H1 (cell line): ENCODE measurements around the gene NEDD8. TPM values are rescaled to one million over a fixed set of nuclear protein-coding genes. Genes with fewer than 3 reads are reported as not detected.

Source experiments
- CTCF ChIA-PET: fragments of 300-600 bp; sonication (Branson Sonifier 250); formaldehyde crosslinking; loops from one replicate; lab custom pipeline; 2021; ENCODE audit not compliant: partially characterized antibody; lab: Charles Lee
- POLR2A ChIA-PET: fragments of 300-600 bp; sonication (Branson Sonifier 250); formaldehyde crosslinking; loops from one replicate; lab custom pipeline; 2021; ENCODE audit warnings: inconsistent platforms; ENCODE audit not compliant: partially characterized antibody; lab: Charles Lee
- DNase-seq, 2 experiments: peaks; one replicate each; pipeline versions ENCODE4 v3.0.0 to v3.0.0-alpha.2; 2010 to 2022; ENCODE audit warnings: low spot score in 2 of 2, low read depth in 1 of 2, mixed read lengths in 1 of 2
- FAIRE-seq: peaks from 2 replicates; lab custom pipeline; 2011; peaks lifted over from hg19 to GRCh38; lab: Jason Lieb, UNC
- H2AFZ ChIP-seq: 2 replicates; pipeline ENCODE4 v1.8.1; 2012; ENCODE audit warnings: low read length, inconsistent platforms
- H2AK5ac ChIP-seq: 2 replicates; pipeline ENCODE4 v1.6.1; 2013; ENCODE audit warnings: low read depth, low read length
- H2BK120ac ChIP-seq: replicated peaks from 2 replicates; pipeline ENCODE3; 2013; ENCODE audit warnings: low read depth, low read length, inconsistent platforms
- H2BK12ac ChIP-seq: 2 replicates; pipeline ENCODE4 v1.6.1; 2013; ENCODE audit warnings: low read depth, low read length
- H2BK15ac ChIP-seq: 2 replicates; pipeline ENCODE4 v1.6.1; 2013; ENCODE audit warnings: low read length
- H2BK20ac ChIP-seq: 2 replicates; pipeline ENCODE4 v1.6.1; 2013; ENCODE audit warnings: low read length
- H2BK5ac ChIP-seq: 2 replicates; pipeline ENCODE4 v1.6.1; 2013; ENCODE audit warnings: low read depth, low read length
- H3K14ac ChIP-seq: 2 replicates; pipeline ENCODE4 v1.6.1; 2013; ENCODE audit warnings: inconsistent platforms; ENCODE audit not compliant: insufficient read length
- H3K18ac ChIP-seq: 2 replicates; pipeline ENCODE4 v1.6.1; 2013; ENCODE audit warnings: low read length; ENCODE audit errors: extremely low read depth
- H3K23ac ChIP-seq: 2 replicates; pipeline ENCODE4 v1.6.1; 2013; ENCODE audit warnings: inconsistent platforms; ENCODE audit not compliant: insufficient read length
- H3K23me2 ChIP-seq: 2 replicates; pipeline ENCODE4 v1.6.1; 2013; ENCODE audit warnings: low read depth, low read length
- H3K27ac ChIP-seq: 2 replicates; pipeline ENCODE4 v1.6.1; 2011; ENCODE audit warnings: low read depth, low read length, inconsistent platforms
- H3K27me3 ChIP-seq, 4 experiments: replicated peaks in 1 of 4; 1 replicate in 1 of 4; 2 replicates in 3 of 4; pipeline versions ENCODE4 v1.6.1 to v1.8.1; 2011 to 2013; ENCODE audit warnings: low read length in 3 of 4, mild to moderate bottlenecking in 3 of 4, inconsistent platforms in 2 of 4, mixed read lengths in 2 of 4, moderate library complexity in 1 of 4; ENCODE audit not compliant: control insufficient read depth in 3 of 4, insufficient read depth in 3 of 4; ENCODE audit errors: extremely low read depth in 1 of 4
- H3K36me3 ChIP-seq, 4 experiments: 2 replicates each; pipeline versions ENCODE4 v1.6.1 to v1.8.1; 2011 to 2013; ENCODE audit warnings: mild to moderate bottlenecking in 4 of 4, low read length in 3 of 4, moderate library complexity in 2 of 4, control low read depth in 1 of 4, inconsistent platforms in 1 of 4; ENCODE audit not compliant: insufficient read depth in 4 of 4, control insufficient read depth in 2 of 4
- H3K4ac ChIP-seq: replicated peaks from 2 replicates; pipeline ENCODE3; 2013; ENCODE audit warnings: low read length, low read depth, mixed read lengths, inconsistent platforms; ENCODE audit not compliant: insufficient read length
- H3K4me1 ChIP-seq, 4 experiments: replicated peaks in 1 of 4; 1 replicate in 1 of 4; 2 replicates in 3 of 4; pipeline versions ENCODE4 v1.6.1 to v1.8.1; 2011 to 2013; ENCODE audit warnings: low read length in 3 of 4, inconsistent platforms in 2 of 4, mixed read lengths in 1 of 4; ENCODE audit not compliant: insufficient read depth in 4 of 4, control insufficient read depth in 3 of 4
- H3K4me2 ChIP-seq, 2 experiments: 2 replicates each; pipeline versions ENCODE4 v1.6.1 to v1.8.1; 2011 to 2013; ENCODE audit warnings: low read depth in 2 of 2, low read length in 2 of 2, control low read depth in 1 of 2, inconsistent platforms in 1 of 2, mild to moderate bottlenecking in 1 of 2; ENCODE audit not compliant: insufficient read depth in 1 of 2
- H3K4me3 ChIP-seq, 4 experiments: fragments of 200-600, 300-600 bp in 1 of 4; sonication (generic), shearing (Covaris generic), sonication (Bioruptor Twin) in 1 of 4; 2 replicates each; pipeline versions ENCODE4 v1.5.1 to v1.8.1; 2011 to 2016; ENCODE audit warnings: low read length in 4 of 4, low read depth in 3 of 4, control low read depth in 2 of 4, inconsistent platforms in 2 of 4, mild to moderate bottlenecking in 2 of 4, mixed read lengths in 1 of 4, moderate library complexity in 1 of 4; ENCODE audit not compliant: insufficient read depth in 2 of 4; ENCODE audit errors: extremely low read depth in 1 of 4
- H3K56ac ChIP-seq: replicated peaks from 2 replicates; pipeline ENCODE3; 2013; ENCODE audit warnings: low read depth, mild to moderate bottlenecking, mixed read lengths, low read length, inconsistent platforms; ENCODE audit not compliant: insufficient read length
- H3K79me1 ChIP-seq: 2 replicates; pipeline ENCODE4 v1.6.1; 2013; ENCODE audit warnings: low read depth, low read length, control low read depth
- H3K79me2 ChIP-seq, 2 experiments: 2 replicates each; pipeline versions ENCODE4 v1.6.1 to v1.8.1; 2012 to 2013; ENCODE audit warnings: low read length in 2 of 2, mild to moderate bottlenecking in 2 of 2, inconsistent platforms in 1 of 2; ENCODE audit not compliant: insufficient read depth in 2 of 2, control insufficient read depth in 1 of 2
- H3K9ac ChIP-seq, 4 experiments: replicated peaks in 1 of 4; 1 replicate in 1 of 4; 2 replicates in 3 of 4; pipeline versions ENCODE4 v1.6.1 to v1.8.1; 2011 to 2013; ENCODE audit warnings: low read depth in 3 of 4, low read length in 3 of 4, control low read depth in 2 of 4, mild to moderate bottlenecking in 2 of 4, moderate library complexity in 2 of 4, inconsistent platforms in 1 of 4; ENCODE audit errors: extremely low read depth in 1 of 4
- H3K9me3 ChIP-seq, 2 experiments: 2 replicates each; pipeline versions ENCODE4 v1.6.1 to v1.8.1; 2012 to 2013; ENCODE audit warnings: mild to moderate bottlenecking in 2 of 2, moderate library complexity in 2 of 2, control low read depth in 1 of 2, inconsistent platforms in 1 of 2, low read depth in 1 of 2, low read length in 1 of 2, mixed read lengths in 1 of 2; ENCODE audit not compliant: insufficient read depth in 2 of 2
- H4K20me1 ChIP-seq, 2 experiments: replicated peaks in 1 of 2; 2 replicates each; pipeline versions ENCODE3 to v1.8.1; 2011 to 2013; ENCODE audit warnings: inconsistent platforms in 2 of 2, low read length in 2 of 2, mild to moderate bottlenecking in 1 of 2; ENCODE audit not compliant: insufficient read depth in 2 of 2, control insufficient read depth in 1 of 2
- H4K5ac ChIP-seq: 2 replicates; pipeline ENCODE4 v1.6.1; 2013; ENCODE audit warnings: low read length, low read depth, mixed read lengths, inconsistent platforms; ENCODE audit not compliant: insufficient read length
- H4K8ac ChIP-seq: 2 replicates; pipeline ENCODE4 v1.8.0; 2013; ENCODE audit warnings: mild to moderate bottlenecking, moderate library complexity, low read length, inconsistent platforms; ENCODE audit not compliant: insufficient read depth; ENCODE audit errors: extremely low read depth
- H4K91ac ChIP-seq: replicated peaks from 2 replicates; pipeline ENCODE3; 2013; ENCODE audit warnings: low read length, mixed read lengths, inconsistent platforms; ENCODE audit not compliant: insufficient read length
- ASH2L ChIP-seq: fragments of 200-600, 300-600 bp; sonication (generic); IDR thresholded peaks from one replicate; pipeline ENCODE4 v1.7.1; 2017; ENCODE audit warnings: low read length
- CTCF ChIP-seq, 3 experiments: IDR thresholded peaks; 1 replicate in 2 of 3; 2 replicates in 1 of 3; pipeline versions ENCODE4 v1.5.1 to v1.6.1; 2011; ENCODE audit warnings: low read length in 3 of 3, mild to moderate bottlenecking in 3 of 3, inconsistent platforms in 2 of 3, low read depth in 1 of 3, moderate library complexity in 1 of 3; ENCODE audit not compliant: insufficient read depth in 1 of 3; ENCODE audit errors: control extremely low read depth in 1 of 3
- WGBS, 2 experiments: shearing (Covaris generic) in 1 of 2; methylation state at CpG; one replicate each; pipeline versions ENCODE4 v1.1.6 to v1.1.7; 2013 to 2015; ENCODE audit warnings: low lambda C conversion rate in 2 of 2, mixed read lengths in 2 of 2, inconsistent platforms in 1 of 2, low coverage in 1 of 2, missing lambda C conversion rate in 1 of 2; ENCODE audit not compliant: insufficient replicate concordance in 2 of 2, insufficient coverage in 1 of 2, insufficient read length in 1 of 2; ENCODE audit errors: extremely low coverage in 1 of 2, missing lambda C conversion rate in 1 of 2; 5-methylcytosine and 5-hydroxymethylcytosine counted together
- polyA plus RNA-seq, 7 experiments: library from polyadenylated mRNA; depleted of rRNA in 3 of 7; stranded (reverse) in 5 of 7; unstranded in 2 of 7; fragments of >200 nt in 5 of 7; fragments of 200-250 nt in 2 of 7; gene quantifications; 1 replicate in 5 of 7; 2 replicates in 1 of 7; 4 replicates in 1 of 7; pipeline versions ENCODE4 v1.2.1 to v1.2.3, GENCODE V29; 2011 to 2013; ENCODE audit warnings: missing spikeins in 2 of 7, mixed read lengths in 2 of 7
- total RNA-seq: library from RNA; stranded (reverse); fragmentation: NEBNext Ultra II Directional; extraction: Animal tissue kit (Norgen Biotek cat#: 25700); gene quantifications from 2 replicates; pipeline ENCODE4 v1.2.1, GENCODE V29; 2021

The NEDD8 gene
- total and polyA plus RNA-seq, 2 of the 8 experiments (the other 6 are each of a cell fraction or from before 2014, with no cell fraction given), result 253 to 317 TPM

DNA sequence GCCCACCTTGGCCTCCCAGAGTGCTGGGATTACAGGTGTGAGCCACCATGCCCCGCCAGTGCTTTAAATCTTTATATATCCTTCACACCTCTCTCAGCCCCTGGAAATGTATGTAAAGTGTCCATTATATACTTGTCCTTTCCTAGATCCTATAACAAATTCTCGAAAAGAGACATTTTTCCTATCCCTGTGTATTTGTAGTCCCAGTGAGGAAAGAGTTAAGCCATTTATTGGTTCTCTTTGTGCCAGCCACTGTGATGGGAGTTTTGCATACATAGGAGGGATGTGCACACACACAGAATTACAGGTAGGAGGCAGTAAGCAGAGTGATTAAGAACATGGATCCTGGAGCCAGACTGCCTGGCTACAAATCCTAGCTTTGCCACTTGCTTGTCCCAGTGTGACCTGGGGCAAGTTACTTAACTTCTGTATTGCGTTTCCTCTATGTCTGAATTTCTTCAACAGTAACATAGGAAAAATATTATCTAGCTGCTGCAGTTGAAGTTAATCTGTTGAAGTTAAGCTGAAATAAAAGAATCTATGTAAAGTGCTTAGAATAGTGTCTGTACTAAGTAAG is 41.3 kb upstream of the NEDD8 start:
- H4K91ac ChIP-seq, result no peak overlapping the region

More for the DNA sequence above, 41.3 kb upstream of the NEDD8 start:
- H3K79me1 ChIP-seq, result no peaks in the 10 kb centered on the region
- ChIA-PET CTCF (interaction anchor here (0.8 to 8.6 kb wide), 12 partner anchors 9 to 38 kb away, joined by 3 to 94 read pairs (median 4); partner anchors contain the start of genes DHRS1 and NOP9), POLR2A (interaction anchor here (0.7 to 2.6 kb wide), 7 partner anchors 19 to 99 kb away, joined by 3 to 7 read pairs (median 3); partner anchors contain the start of genes DHRS1 and NOP9)
- no peak overlapping the region for H3K27ac ChIP-seq
- no peak overlapping the region for H3K56ac ChIP-seq
- H2BK120ac ChIP-seq, result no peak overlapping the region
- FAIRE-seq (no peak), DNase-seq (no peak)
- H3K18ac ChIP-seq, result no peak overlapping the region
- peak in 1 of 3 experiments; percentile 24; a peak in 2 of 4 replicates for TF ChIP-seq CTCF (IDR thresholded peaks at IDR 0.05; ENCODE audit: control extremely low read depth in 1 of 3, insufficient read depth in 1 of 3, low read depth in 1 of 3, low read length in 3 of 3)
- TF ChIP-seq ASH2L, result no peak
- H2AFZ ChIP-seq, result no peak overlapping the region
- no peaks in the 10 kb centered on the region for H4K20me1 ChIP-seq
- no peak overlapping the region for H3K4ac ChIP-seq
- H3K4me1 ChIP-seq, result peaks cover 0 to 4% (median 2%) of the 10 kb centered on the region in 4 experiments; a peak in 3 of 7 replicates
- no peak overlapping the region for H2BK20ac ChIP-seq
- no peak overlapping the region; a peak in 1 of 7 replicates for H3K9ac ChIP-seq
- H2BK15ac ChIP-seq, result no peak overlapping the region
- H2AK5ac ChIP-seq, result no peak overlapping the region
- no peak overlapping the region for H3K14ac ChIP-seq
- H3K79me2 ChIP-seq, result no peaks in the 10 kb centered on the region
- H4K8ac ChIP-seq, result no peak overlapping the region
- WGBS, 2 experiments, result 90% methylated on average over 3 of the region's 3 CpGs; no CpG with 5 or more reads in 1 of the 2 experiments
- H3K27me3 ChIP-seq, result no peaks in the 10 kb centered on the region; a peak in 1 of 7 replicates
- no peak overlapping the region for H2BK12ac ChIP-seq
- H3K9me3 ChIP-seq, result no peaks in the 10 kb centered on the region
- H2BK5ac ChIP-seq, result no peak overlapping the region
- H3K4me2 ChIP-seq, result no peak overlapping the region
- H3K23ac ChIP-seq, result no peak overlapping the region
- H3K36me3 ChIP-seq, result no peaks in the 10 kb centered on the region; a peak in 1 of 8 replicates
- no peak overlapping the region for H4K5ac ChIP-seq
- peaks cover 4% of the 10 kb centered on the region for H3K23me2 ChIP-seq
- H3K4me3 ChIP-seq, result no peak overlapping the region
